ENCODE data around the gene KTI12. TPM values are rescaled to one million over a fixed set of nuclear protein-coding genes. Genes with fewer than 3 reads are reported as not detected.

Gene KTI12
- total RNA-seq, 6 experiments from 2014 or later, result 12.5 to 16.0 (median 14.3) TPM

DNA sequence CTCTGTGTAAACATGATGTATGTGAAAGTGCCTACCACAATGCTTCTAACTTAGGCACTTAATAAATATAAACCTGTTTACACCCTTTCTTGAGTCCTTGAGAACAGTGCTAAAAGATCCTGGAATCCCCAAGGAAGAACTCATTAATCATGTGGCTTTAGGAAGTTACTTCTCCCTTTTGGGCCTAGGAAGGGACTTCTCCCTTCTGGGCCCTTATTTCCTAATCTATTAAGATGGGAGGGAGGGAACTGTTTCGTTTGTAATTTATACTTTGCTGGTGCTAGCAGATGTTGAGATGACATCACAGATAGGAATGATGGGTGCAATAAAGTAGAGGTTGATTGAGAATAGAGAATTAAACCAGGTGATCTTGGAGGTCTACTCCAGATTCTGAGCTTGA is 23.6 kb upstream of the KTI12 start:
- Mint-ChIP-seq H3K36me3 (ENCODE audit: low read depth) (peaks cover 27% of the 10 kb centered on the region), H3K27me3 (ENCODE audit: insufficient read depth) (peaks cover 4% of the 10 kb centered on the region), H3K27ac (peak overlapping the region; percentile 99), H3K4me1 (ENCODE audit: low read depth) (peaks cover 56% of the 10 kb centered on the region), H3K4me3 (peak overlapping the region; percentile 100), H3K9me3 (no peaks in the 10 kb centered on the region)
- TF ChIP-seq CTCF (IDR thresholded peaks at IDR 0.05), result no peak
- no peak for DNase-seq

DNA sequence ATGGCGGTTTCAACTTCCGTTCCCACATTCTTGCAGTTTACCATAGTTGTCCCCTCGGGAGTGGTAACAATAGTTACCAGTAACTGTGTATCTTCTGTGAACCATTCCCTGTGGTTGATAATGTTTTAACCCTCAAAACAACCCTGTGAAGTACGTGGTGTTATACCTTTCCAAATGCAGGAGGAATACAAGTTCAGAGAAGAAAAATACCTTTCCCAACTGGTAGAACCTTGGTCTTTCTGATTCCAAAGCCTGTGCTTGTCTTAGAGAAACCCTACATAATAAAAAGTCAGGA is 23.3 kb upstream of the KTI12 start:
- H3K4me3 Mint-ChIP-seq, result peak overlapping the region; percentile 100
- peaks cover 59% of the 10 kb centered on the region for H3K4me1 Mint-ChIP-seq (ENCODE audit: low read depth)
- TF ChIP-seq CTCF (IDR thresholded peaks at IDR 0.05), result no peak
- peak overlapping the region; percentile 99 for H3K27ac Mint-ChIP-seq
- H3K36me3 Mint-ChIP-seq (ENCODE audit: low read depth), result peaks cover 30% of the 10 kb centered on the region
- H3K9me3 Mint-ChIP-seq, result no peaks in the 10 kb centered on the region
- no peak for DNase-seq
- peaks cover 4% of the 10 kb centered on the region for H3K27me3 Mint-ChIP-seq (ENCODE audit: insufficient read depth)

DNA sequence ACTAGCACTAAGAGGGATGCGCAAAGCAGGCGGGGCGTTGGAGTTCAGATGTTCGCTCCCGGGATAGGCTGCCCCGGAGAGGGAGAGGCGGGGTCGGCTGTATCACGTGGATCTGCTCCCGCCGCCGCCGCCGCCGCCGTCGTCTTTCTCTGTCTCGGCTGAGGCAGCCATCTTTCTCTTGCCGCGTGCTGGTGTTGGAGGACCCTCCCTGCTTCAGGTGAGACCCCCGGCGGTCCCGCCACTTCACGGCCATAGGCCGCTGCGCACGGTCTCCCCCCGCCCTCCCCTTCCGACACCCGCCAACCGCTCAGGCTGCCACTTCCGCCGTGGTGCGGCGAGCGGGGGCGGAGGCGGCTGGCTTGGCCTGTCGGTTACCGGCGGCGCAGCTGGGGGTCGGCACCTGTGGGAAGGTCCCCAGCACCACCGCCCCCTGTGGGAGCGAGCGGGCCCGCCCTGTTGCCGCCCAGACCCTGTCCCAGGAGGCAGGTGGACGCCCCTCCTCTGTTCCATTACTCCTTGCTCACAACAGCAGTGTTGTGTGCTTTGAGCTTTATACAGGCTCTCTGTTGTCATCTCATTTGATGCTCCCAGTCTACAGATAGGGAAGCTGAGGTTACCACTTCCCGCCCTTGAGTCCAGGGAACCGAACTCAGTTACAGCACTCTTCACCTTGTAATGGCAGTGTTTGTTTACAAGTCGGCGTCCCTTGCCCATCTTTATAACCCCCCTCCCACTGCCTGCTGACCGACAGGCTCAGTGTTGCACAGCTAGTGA is 22.7 kb upstream of the KTI12 start, which contains the start of gene BTF3L4:
BTF3L4 (plus strand) TSS at position 133 of the 774 bp plus-strand sequence. CDS start 3,553 bp downstream, outside the sequence.
- TF ChIP-seq CTCF (IDR thresholded peaks at IDR 0.05), result peak; percentile 40; the same call in 1 of the 2 replicates
- Mint-ChIP-seq H3K9me3 (no peaks in the 10 kb centered on the region), H3K27me3 (ENCODE audit: insufficient read depth) (peaks cover 4% of the 10 kb centered on the region), H3K4me3 (peak within 1 kb of the TSS; percentile 100), H3K4me1 (ENCODE audit: low read depth) (peaks cover 59% of the 10 kb centered on the region), H3K27ac (peak within 1 kb of the TSS; percentile 99), H3K36me3 (ENCODE audit: low read depth) (peaks cover 30% of the 10 kb centered on the region)
- peak; percentile 91 for DNase-seq

DNA sequence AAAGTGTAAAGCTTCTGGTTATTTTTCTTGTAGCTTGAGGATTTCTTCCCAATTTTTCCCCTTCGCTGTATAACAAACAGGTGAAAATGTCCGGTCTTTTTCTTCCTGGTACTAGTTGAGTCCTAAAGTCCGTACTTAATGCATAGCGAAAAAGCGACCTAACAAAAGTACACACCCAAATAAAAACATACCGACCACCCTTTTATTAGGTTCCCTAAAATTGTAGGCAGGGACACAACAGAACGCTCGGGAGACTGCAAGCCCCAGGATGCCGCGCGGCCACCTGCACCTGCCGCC is 22.2 kb upstream of the KTI12 start:
- no peak for DNase-seq
- H3K4me1 Mint-ChIP-seq (ENCODE audit: low read depth), result peaks cover 62% of the 10 kb centered on the region
- peak overlapping the region; percentile 95 for H3K27ac Mint-ChIP-seq
- no peak for TF ChIP-seq CTCF (IDR thresholded peaks at IDR 0.05)
- H3K36me3 Mint-ChIP-seq (ENCODE audit: low read depth), result peaks cover 29% of the 10 kb centered on the region
- peak overlapping the region; percentile 100 for H3K4me3 Mint-ChIP-seq
- peaks cover 4% of the 10 kb centered on the region for H3K27me3 Mint-ChIP-seq (ENCODE audit: insufficient read depth)
- H3K9me3 Mint-ChIP-seq, result no peaks in the 10 kb centered on the region

- no peaks in the 10 kb centered on the region for H3K9me3 Mint-ChIP-seq
- no peak for TF ChIP-seq CTCF (IDR thresholded peaks at IDR 0.05)
- H3K4me1 Mint-ChIP-seq (ENCODE audit: low read depth), result peaks cover 63% of the 10 kb centered on the region
- DNase-seq, result peak; percentile 86
- H3K36me3 Mint-ChIP-seq (ENCODE audit: low read depth), result peaks cover 23% of the 10 kb centered on the region
- peak within 1 kb of the TSS; percentile 95 for H3K27ac Mint-ChIP-seq
- H3K4me3 Mint-ChIP-seq, result peak within 1 kb of the TSS; percentile 100
- H3K27me3 Mint-ChIP-seq (ENCODE audit: insufficient read depth), result peaks cover 4% of the 10 kb centered on the region
Observed at GRCh38 chr1:52055066-52055865, 21.7 kb upstream of the KTI12 start, which contains the start of gene TXNDC12. TSS of gene TXNDC12 (minus strand) at chr1:52055191. CDS start at chr1:52055096, 95 bp downstream.
